GM06990 (cell line): ENCODE results near the gene CACFD1.
A peak's percentile ranks its signal among the peaks of the same experiment; 100 is the strongest.

ENCODE experiments used
- DNase-seq: peaks from one replicate; pipeline ENCODE4 v3.0.0-alpha.2; 2011; ENCODE audit not compliant: insufficient read length; ENCODE audit errors: extremely low read depth
- H3K27me3 ChIP-seq: replicated peaks from 2 replicates; pipeline ENCODE4 v1.6.0; 2011; ENCODE audit warnings: low read length; ENCODE audit not compliant: control insufficient read depth, insufficient read depth
- H3K36me3 ChIP-seq: 2 replicates; pipeline ENCODE4 v1.5.1; 2011; ENCODE audit warnings: low read length; ENCODE audit not compliant: control insufficient read depth, insufficient read depth
- H3K4me3 ChIP-seq: replicated peaks from 2 replicates; pipeline ENCODE4 v1.5.1; 2011; ENCODE audit warnings: low read depth, mild to moderate bottlenecking, control low read depth, low read length
- CTCF ChIP-seq: IDR thresholded peaks from 2 replicates; pipeline ENCODE4 v1.5.1; 2011; ENCODE audit warnings: low read length, control low read depth, mild to moderate bottlenecking, inconsistent platforms; ENCODE audit not compliant: insufficient read depth, poor library complexity, severe bottlenecking

The CACFD1 gene

GRCh38 chr9:133421615-133422542, 37.9 kb upstream of the CACFD1 start, which contains the start of gene ADAMTS13:
TSS of gene ADAMTS13 (plus strand) at chr9:133422367. CDS start at chr9:133422444, 77 bp downstream.
- no peaks in the 10 kb centered on the region; the same call in 1 of the 2 replicates for H3K36me3 ChIP-seq
- no peak within 1 kb of the TSS for H3K4me3 ChIP-seq
- peak; percentile 28 for TF ChIP-seq CTCF
- DNase-seq, result peak; percentile 49
- H3K27me3 ChIP-seq, result no peaks in the 10 kb centered on the region; the same call in 1 of the 2 replicates

- Histone ChIP-seq H3K27me3 (peaks cover 2% of the 10 kb centered on the region; the same call in 1 of the 2 replicates), H3K4me3 (no peak overlapping the region), H3K36me3 (no peaks in the 10 kb centered on the region; the same call in 1 of the 2 replicates)
- no peak for DNase-seq
- TF ChIP-seq CTCF, result no peak
These were observed 36.6 kb upstream of the CACFD1 start for GRCh38 chr9:133423216-133423615.

- H3K27me3 ChIP-seq, result peaks cover 2% of the 10 kb centered on the region; the same call in 1 of the 2 replicates
- no peak overlapping the region for H3K4me3 ChIP-seq
- no peak for DNase-seq
- H3K36me3 ChIP-seq, result no peaks in the 10 kb centered on the region; the same call in 1 of the 2 replicates
- TF ChIP-seq CTCF, result no peak
These were observed 35.6 kb upstream of the CACFD1 start for GRCh38 chr9:133424187-133424586.

GRCh38 chr9:133425049-133425632, 34.6 kb upstream of the CACFD1 start:
- no peak for TF ChIP-seq CTCF
- Histone ChIP-seq H3K27me3 (peaks cover 2% of the 10 kb centered on the region; the same call in 1 of the 2 replicates), H3K4me3 (no peak overlapping the region), H3K36me3 (no peaks in the 10 kb centered on the region)
- no peak for DNase-seq

GRCh38 chr9:133426011-133426410, 33.8 kb upstream of the CACFD1 start:
- no peak overlapping the region for H3K4me3 ChIP-seq
- no peaks in the 10 kb centered on the region for H3K36me3 ChIP-seq
- no peak for TF ChIP-seq CTCF
- no peak for DNase-seq
- peaks cover 2% of the 10 kb centered on the region; the same call in 1 of the 2 replicates for H3K27me3 ChIP-seq
